ENCODE data around the gene SERINC3.

DNA sequence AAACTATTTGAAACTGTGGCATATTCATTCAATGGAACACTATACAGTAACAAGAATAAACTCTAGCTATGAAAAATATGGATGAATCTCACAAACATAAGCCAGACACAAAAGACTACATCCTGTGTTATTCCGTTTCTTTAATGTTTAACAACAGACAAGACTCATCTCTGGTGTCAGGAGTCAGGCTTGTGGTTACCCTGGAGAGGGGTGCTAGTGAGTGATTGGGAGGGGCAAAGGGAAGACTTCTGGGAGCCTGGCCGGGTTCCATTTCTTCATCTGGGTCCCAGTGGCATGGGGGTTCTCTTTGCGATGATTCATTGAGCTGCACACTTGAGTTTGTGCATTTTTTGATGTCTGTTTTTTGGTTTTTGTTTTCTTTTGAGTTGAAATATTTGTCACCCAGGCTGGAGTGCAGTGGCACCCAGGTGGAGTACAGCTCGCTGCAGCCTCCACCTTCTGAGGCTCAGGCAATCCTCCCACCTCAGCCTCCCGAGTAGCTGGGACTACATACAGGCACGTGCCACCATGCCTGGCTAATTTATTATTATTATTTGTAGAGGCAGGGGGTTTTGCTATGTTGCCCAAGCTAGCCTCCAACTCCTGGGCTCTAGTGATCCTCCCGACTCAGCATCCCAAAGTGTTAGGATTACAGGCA, 67.4 kb downstream of the SERINC3 start:
- no peak for TF ChIP-seq POLR2A (IDR thresholded peaks at IDR 0.05; ENCODE audit: low read depth, low read length)
- TF ChIP-seq, protein P1, sequence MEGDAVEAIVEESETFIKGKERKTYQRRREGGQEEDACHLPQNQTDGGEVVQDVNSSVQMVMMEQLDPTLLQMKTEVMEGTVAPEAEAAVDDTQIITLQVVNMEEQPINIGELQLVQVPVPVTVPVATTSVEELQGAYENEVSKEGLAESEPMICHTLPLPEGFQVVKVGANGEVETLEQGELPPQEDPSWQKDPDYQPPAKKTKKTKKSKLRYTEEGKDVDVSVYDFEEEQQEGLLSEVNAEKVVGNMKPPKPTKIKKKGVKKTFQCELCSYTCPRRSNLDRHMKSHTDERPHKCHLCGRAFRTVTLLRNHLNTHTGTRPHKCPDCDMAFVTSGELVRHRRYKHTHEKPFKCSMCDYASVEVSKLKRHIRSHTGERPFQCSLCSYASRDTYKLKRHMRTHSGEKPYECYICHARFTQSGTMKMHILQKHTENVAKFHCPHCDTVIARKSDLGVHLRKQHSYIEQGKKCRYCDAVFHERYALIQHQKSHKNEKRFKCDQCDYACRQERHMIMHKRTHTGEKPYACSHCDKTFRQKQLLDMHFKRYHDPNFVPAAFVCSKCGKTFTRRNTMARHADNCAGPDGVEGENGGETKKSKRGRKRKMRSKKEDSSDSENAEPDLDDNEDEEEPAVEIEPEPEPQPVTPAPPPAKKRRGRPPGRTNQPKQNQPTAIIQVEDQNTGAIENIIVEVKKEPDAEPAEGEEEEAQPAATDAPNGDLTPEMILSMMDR (IDR thresholded peaks at IDR 0.05 in 2 of 3, conservative IDR thresholded peaks at IDR 0.05 in 1 of 3; ENCODE audit: control insufficient read depth in 2 of 3, extremely low read depth in 1 of 3, insufficient read depth in 1 of 3, low read depth in 3 of 3, low read length in 3 of 3), result no peak
- no peak for TF ChIP-seq CEBPB (IDR thresholded peaks at IDR 0.05; ENCODE audit: borderline replicate concordance in 1 of 2, low read depth in 2 of 2, low read length in 2 of 2)
- TF ChIP-seq MYC (IDR thresholded peaks at IDR 0.05; ENCODE audit: insufficient read depth, insufficient read length, insufficient replicate concordance, low read length, severe bottlenecking), result no peak
- TF ChIP-seq HDAC6 (IDR thresholded peaks at IDR 0.05; ENCODE audit: unreplicated experiment), result no peak
- TF ChIP-seq CREB1 (IDR thresholded peaks at IDR 0.05; ENCODE audit: low read depth), result no peak
- TF ChIP-seq HCFC1 (IDR thresholded peaks at IDR 0.05; ENCODE audit: low read length), result no peak
- TF ChIP-seq CBX3 (IDR thresholded peaks at IDR 0.05; ENCODE audit: borderline replicate concordance, low read depth), result no peak
- TF ChIP-seq MXI1 (IDR thresholded peaks at IDR 0.05; ENCODE audit: low read depth, low read length), result no peak
- TF ChIP-seq BHLHE40 (IDR thresholded peaks at IDR 0.05; ENCODE audit: borderline replicate concordance in 1 of 2, low read depth in 2 of 2, low read length in 1 of 2), result no peak
